ENCODE measurements around the gene PAK4. TPM values are rescaled to one million over a fixed set of nuclear protein-coding genes. Genes with fewer than 3 reads are reported as not detected.

Gene PAK4
- total RNA-seq, 1 donor from 2014 or later, result 73.9 TPM

DNA sequence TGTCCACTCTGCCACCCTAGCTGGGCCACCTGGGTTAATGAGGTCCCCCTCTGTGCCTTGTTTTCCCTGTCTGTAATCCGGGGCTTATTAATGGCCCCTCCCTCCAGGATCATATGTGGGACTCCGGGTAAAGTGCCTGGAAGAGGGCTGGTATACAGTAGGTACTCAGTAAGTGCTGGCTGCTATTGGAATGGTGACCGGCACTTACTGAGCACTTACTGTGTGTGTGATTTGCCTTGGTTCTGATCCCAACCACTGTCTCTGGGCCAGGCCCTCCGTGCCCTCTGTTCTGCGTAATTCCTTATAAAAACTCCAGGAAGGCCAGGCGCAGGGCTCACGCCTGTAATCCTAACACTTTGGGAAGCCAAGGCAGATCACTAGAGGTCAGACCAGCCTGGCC, 40.3 kb downstream of the PAK4 start:
- H3K36me3 Mint-ChIP-seq (ENCODE audit: insufficient read depth), result peaks cover 4% of the 10 kb centered on the region
- H3K4me3 Mint-ChIP-seq (ENCODE audit: low read depth), result no peak overlapping the region
- no peak overlapping the region for H3K27ac Mint-ChIP-seq
- H3K4me1 Mint-ChIP-seq (ENCODE audit: low read depth), result peaks cover 17% of the 10 kb centered on the region
- DNase-seq (ENCODE audit: low spot score, unreplicated experiment), result no peak
- H3K9me3 Mint-ChIP-seq (ENCODE audit: low read depth), result no peaks in the 10 kb centered on the region
- TF ChIP-seq, protein P1, sequence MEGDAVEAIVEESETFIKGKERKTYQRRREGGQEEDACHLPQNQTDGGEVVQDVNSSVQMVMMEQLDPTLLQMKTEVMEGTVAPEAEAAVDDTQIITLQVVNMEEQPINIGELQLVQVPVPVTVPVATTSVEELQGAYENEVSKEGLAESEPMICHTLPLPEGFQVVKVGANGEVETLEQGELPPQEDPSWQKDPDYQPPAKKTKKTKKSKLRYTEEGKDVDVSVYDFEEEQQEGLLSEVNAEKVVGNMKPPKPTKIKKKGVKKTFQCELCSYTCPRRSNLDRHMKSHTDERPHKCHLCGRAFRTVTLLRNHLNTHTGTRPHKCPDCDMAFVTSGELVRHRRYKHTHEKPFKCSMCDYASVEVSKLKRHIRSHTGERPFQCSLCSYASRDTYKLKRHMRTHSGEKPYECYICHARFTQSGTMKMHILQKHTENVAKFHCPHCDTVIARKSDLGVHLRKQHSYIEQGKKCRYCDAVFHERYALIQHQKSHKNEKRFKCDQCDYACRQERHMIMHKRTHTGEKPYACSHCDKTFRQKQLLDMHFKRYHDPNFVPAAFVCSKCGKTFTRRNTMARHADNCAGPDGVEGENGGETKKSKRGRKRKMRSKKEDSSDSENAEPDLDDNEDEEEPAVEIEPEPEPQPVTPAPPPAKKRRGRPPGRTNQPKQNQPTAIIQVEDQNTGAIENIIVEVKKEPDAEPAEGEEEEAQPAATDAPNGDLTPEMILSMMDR (IDR thresholded peaks at IDR 0.05; ENCODE audit: unreplicated experiment), result no peak
- no peaks in the 10 kb centered on the region for H3K27me3 Mint-ChIP-seq

DNA sequence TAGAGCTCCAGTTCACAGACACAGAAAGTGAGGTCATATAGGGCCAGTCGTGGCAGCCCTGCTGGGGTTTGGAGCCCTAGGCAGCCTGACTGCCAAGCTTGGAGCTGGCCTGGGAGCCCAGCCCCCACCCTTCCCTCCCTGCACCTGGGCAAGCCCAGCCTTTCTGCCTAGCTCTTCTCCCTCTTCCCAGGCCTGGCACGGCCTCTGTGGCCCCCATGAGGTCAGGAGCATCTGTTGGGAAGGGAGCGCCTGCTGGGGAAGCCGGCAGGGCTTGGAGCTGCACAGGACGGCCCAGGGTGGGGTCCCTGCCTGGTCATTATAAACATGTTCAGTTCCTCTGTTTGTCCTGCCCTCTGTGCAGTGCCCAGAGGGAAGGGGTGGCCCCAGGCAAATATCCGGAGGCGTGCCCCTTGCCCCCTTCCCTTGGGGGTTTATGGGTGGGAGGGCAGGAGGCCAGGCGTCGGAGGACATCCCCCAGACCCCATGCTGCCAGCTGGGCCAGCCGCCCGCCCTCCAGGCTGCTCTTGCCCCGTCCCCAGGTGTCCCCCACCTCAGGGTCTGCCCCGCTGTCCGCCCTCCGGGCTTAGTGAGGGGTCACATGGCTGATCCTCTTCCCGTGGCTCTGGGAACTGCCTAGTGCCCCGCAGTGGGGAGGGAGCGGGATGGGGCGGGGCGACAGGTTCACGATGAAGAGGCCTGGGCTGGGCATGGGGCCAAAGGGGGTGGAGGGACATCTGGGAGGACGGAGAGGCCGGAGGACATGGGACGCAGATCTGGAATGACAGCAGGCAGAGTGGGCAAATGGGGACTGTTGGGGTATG, 41.2 kb downstream of the PAK4 start:
- H3K27ac Mint-ChIP-seq, result peak overlapping the region; percentile 91
- no peak overlapping the region for H3K4me3 Mint-ChIP-seq (ENCODE audit: low read depth)
- no peaks in the 10 kb centered on the region for H3K9me3 Mint-ChIP-seq (ENCODE audit: low read depth)
- H3K27me3 Mint-ChIP-seq, result no peaks in the 10 kb centered on the region
- peaks cover 4% of the 10 kb centered on the region for H3K36me3 Mint-ChIP-seq (ENCODE audit: insufficient read depth)
- H3K4me1 Mint-ChIP-seq (ENCODE audit: low read depth), result peaks cover 17% of the 10 kb centered on the region
- TF ChIP-seq, protein P1 (IDR thresholded peaks at IDR 0.05; ENCODE audit: unreplicated experiment), result no peak
- no peak for DNase-seq (ENCODE audit: low spot score, unreplicated experiment)

DNA sequence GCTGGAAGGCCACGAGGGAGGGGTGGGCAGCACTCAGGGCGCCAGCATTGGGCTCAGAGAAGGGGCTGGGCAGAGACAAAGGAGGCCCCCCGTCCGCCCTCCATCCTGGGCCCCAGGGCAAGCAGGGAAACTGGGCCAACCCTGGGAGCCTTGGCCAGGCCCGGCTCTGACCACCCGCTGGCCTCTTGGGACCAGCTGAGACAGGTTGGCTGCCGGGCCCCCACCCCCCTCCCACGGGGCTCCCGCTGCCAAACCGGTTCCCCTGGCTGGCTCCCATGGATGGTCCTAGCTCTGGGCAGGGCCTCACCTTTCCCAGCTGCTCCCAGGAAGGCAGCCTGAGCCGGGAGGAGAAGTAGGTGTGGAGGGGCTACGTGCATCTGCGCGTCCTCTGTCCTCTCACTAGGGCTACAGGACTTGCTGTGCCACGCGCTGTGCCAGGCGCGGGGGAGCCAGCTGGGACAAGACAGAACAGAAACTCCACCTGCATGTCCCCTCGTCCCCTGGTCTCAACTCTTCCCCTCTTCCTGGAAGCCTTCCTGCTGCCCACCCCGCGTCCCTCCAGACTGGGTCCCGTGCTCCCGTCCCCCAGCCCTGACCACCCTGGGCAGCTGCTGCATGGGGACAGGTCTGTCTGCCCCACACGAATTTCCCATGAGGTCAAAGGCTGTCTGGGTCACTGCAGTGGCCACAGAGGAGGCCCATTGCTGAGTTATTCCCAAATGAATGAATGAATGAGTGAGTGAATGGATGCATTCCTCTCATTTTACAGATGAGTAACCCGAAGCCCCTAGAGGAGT, 42.1 kb downstream of the PAK4 start:
- H3K9me3 Mint-ChIP-seq (ENCODE audit: low read depth), result no peaks in the 10 kb centered on the region
- no peaks in the 10 kb centered on the region for H3K27me3 Mint-ChIP-seq
- TF ChIP-seq, protein P1 (IDR thresholded peaks at IDR 0.05; ENCODE audit: unreplicated experiment), result no peak
- H3K4me3 Mint-ChIP-seq (ENCODE audit: low read depth), result no peak overlapping the region
- peaks cover 15% of the 10 kb centered on the region for H3K4me1 Mint-ChIP-seq (ENCODE audit: low read depth)
- H3K36me3 Mint-ChIP-seq (ENCODE audit: insufficient read depth), result peaks cover 5% of the 10 kb centered on the region
- H3K27ac Mint-ChIP-seq, result peak overlapping the region; percentile 91
- DNase-seq (ENCODE audit: low spot score, unreplicated experiment), result peak; percentile 52

GRCh38 chr19:39168258-39169142, 42.9 kb downstream of the PAK4 start:
- Mint-ChIP-seq H3K27ac (no peak overlapping the region), H3K4me3 (ENCODE audit: low read depth) (no peak overlapping the region)

More at GRCh38 chr19:39168258-39169142, 42.9 kb downstream of the PAK4 start:
- no peaks in the 10 kb centered on the region for H3K27me3 Mint-ChIP-seq
- H3K36me3 Mint-ChIP-seq (ENCODE audit: insufficient read depth), result peaks cover 6% of the 10 kb centered on the region
- H3K4me1 Mint-ChIP-seq (ENCODE audit: low read depth), result peaks cover 13% of the 10 kb centered on the region
- TF ChIP-seq, protein P1 (IDR thresholded peaks at IDR 0.05; ENCODE audit: unreplicated experiment), result no peak
- no peaks in the 10 kb centered on the region for H3K9me3 Mint-ChIP-seq (ENCODE audit: low read depth)
- no peak for DNase-seq (ENCODE audit: low spot score, unreplicated experiment)
